Omental fat pad (tissue), 4 donors: ENCODE results near the gene SLC25A4. TPM values are rescaled to one million over a fixed set of nuclear protein-coding genes. Genes with fewer than 3 reads are reported as not detected.
"Not testable (repeated sequence)": the region's sequence is repeated elsewhere in the genome, so short reads cannot be mapped to it uniquely, and the experiment has no call there.

Source experiments
- ATAC-seq: fragments of 150-250 bp; one replicate; pipeline ENCODE4 v1.9.1; 2016; ENCODE audit warnings: mild to moderate bottlenecking, moderate library complexity; ENCODE audit not compliant: low FRiP score
- DNase-seq: peaks from one replicate; pipeline ENCODE4 v3.0.0-alpha.2; 2019; ENCODE audit warnings: low spot score
- total RNA-seq, 4 donors: library from RNA; depleted of rRNA; stranded (reverse); fragments of >200 nt; gene quantifications; one replicate each; pipeline ENCODE4 v1.1.0, GENCODE V29; 2016
- TF ChIP-seq, protein P1 (sequence below), 3 donors: fragments of 450-650 bp; IDR thresholded peaks; one replicate each; pipeline ENCODE4 v1.5.1; 2016 to 2017; ENCODE audit warnings: antibody characterized with exemption in 3 of 3, mild to moderate bottlenecking in 3 of 3, moderate library complexity in 2 of 3

The SLC25A4 gene
- total RNA-seq, 4 donors from 2014 or later: 14.4 to 25.9 (median 20.2) TPM

DNA sequence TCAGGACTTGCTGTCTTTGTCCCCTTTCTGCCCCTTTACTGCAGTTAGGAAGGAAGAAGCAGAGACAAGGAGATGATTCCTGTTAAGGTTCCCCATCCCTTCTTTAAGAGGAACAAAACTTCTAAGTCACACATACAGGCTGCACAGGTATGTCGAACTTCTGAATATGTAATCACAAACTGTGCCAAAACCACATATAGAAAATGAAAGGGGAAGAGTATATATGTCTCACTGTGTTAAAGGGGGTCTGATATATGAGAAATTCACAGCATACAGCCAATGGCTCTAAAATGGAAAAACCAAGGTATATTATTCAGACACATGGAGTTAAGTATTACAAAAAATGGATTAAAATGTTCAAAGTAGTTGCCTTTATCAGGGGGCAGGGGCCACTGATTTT is 49.0 kb downstream of the SLC25A4 start:
- no peak for DNase-seq
- ATAC-seq: no peak
- TF ChIP-seq, protein P1, sequence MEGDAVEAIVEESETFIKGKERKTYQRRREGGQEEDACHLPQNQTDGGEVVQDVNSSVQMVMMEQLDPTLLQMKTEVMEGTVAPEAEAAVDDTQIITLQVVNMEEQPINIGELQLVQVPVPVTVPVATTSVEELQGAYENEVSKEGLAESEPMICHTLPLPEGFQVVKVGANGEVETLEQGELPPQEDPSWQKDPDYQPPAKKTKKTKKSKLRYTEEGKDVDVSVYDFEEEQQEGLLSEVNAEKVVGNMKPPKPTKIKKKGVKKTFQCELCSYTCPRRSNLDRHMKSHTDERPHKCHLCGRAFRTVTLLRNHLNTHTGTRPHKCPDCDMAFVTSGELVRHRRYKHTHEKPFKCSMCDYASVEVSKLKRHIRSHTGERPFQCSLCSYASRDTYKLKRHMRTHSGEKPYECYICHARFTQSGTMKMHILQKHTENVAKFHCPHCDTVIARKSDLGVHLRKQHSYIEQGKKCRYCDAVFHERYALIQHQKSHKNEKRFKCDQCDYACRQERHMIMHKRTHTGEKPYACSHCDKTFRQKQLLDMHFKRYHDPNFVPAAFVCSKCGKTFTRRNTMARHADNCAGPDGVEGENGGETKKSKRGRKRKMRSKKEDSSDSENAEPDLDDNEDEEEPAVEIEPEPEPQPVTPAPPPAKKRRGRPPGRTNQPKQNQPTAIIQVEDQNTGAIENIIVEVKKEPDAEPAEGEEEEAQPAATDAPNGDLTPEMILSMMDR (IDR thresholded peaks at IDR 0.05): no peak

DNA sequence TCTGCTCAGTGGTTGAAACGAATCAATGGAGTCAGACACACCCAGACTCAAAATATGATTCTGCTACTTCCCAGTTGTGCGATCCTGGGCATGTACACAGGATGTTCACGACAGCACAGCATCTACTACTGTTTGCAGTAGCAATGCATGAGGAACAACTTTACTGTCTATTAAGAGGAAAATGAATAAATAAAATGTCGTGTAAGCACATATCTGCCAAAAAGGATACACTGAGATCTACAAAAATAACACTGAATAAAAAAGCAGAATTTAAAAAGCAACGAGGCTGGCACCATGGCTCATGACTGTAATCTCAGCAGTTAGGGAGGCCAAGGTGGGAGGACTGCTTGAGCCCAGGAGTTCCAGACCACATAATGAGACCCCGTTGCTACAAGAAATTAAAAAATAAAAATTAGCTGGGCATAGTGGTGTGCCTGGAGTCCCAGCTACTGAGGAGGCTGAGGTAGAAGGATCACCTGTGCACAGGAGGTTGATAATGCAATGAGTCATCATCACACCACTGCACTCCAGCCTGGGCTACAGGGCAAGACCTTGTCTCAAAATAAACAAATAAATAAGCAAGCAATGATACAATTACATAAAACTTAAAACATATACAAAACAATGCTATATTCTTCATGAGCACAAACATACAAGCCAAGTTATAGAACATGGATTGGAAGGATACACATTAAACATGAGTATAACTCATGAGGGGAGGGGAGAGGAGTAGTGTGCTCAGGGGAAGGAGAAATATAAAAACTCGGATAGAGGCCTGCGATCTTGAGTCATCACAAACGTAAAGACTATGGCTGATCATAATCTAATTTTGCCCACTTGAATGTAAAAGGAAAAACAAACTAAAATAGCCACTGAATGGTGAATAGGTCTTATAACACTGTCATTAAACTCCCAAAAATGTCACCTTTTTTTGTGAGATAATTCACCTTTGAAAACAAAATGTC is 52.1 kb downstream of the SLC25A4 start:
- TF ChIP-seq, protein P1 (IDR thresholded peaks at IDR 0.05): no peak
- DNase-seq: no peak
- ATAC-seq: no peak

DNA sequence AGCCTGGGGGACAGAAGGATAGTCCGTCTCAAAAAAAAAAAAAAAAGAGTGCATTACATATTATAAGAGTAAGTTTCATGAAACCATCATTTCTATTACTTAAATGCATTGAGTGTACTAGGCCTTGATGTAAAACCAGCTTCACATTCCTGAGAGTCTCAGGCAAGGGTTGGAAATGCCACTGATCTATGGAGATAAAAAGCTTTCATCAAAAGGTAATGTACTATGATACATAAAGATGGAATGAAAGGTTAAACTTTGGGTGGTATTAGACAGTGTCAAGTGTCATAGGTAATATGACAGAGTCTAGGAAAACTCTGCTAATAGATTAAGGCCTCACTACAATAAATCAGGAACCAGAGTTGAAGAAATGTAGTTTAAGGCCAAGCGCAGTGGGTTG is 53.4 kb downstream of the SLC25A4 start:
- no peak for ATAC-seq
- TF ChIP-seq, protein P1 (IDR thresholded peaks at IDR 0.05): no peak

DNA sequence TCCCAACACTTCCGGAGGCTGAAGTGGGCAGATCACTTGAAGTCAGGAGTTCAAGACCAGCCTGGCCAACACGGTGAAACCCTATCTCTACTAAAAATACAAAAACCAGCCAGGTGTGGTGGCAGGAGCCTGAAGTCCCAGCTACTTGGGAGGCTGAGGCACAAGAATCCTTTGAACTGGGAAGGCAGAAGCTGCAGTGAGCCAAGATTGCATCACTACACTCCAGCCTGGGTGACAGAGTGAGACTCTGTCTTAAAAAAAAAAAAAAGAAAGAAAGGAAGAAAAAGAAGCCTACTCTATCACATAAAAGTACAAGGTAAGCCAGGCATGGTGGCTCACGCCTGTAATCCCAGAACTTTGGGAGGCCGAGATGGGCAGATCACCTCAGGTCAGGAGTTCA is 55.1 kb downstream of the SLC25A4 start:
- DNase-seq, ATAC-seq: not testable (repeated sequence)

More for the DNA sequence above, 53.4 kb downstream of the SLC25A4 start:
- DNase-seq: no peak

Other genes starting within 250 kb of the SLC25A4 start
- not detected for gene HELT, start 124.8 kb upstream of the SLC25A4 start, total RNA-seq
- gene CFAP97, start 60.7 kb downstream of the SLC25A4 start, total RNA-seq: 10 to 100 TPM; 27.7 to 34.7 (median 32.0) TPM
- gene SNX25, start 66.3 kb downstream of the SLC25A4 start, total RNA-seq: 10 to 100 TPM; 16.0 to 22.5 (median 21.9) TPM